ENCODE measurements around the gene ING4. TPM values are rescaled to one million over a fixed set of nuclear protein-coding genes. Genes with fewer than 3 reads are reported as not detected.

ING4 gene
- polyA plus RNA-seq, 6 donors from 2014 or later, result 93.5 to 139 (median 112) TPM

GRCh38 chr12:6641131-6641530 lies 21.8 kb downstream of the ING4 start:
- H3K9me3 Mint-ChIP-seq, result peaks cover 0 to 8% (median 0%) of the 10 kb centered on the region in 7 donors
- no peaks in the 10 kb centered on the region for H3K27me3 Mint-ChIP-seq
- peaks cover 64 to 77% (median 64%) of the 10 kb centered on the region in 3 donors for H3K4me1 Mint-ChIP-seq
- DNase-seq, result no peak
- peak overlapping the region in 2 of 8 donors; percentile 26 to 28 for H3K4me3 Mint-ChIP-seq
- no peak for ATAC-seq (ENCODE audit: low read depth in 2 of 2)
- H3K27ac Mint-ChIP-seq, result peak overlapping the region in 2 of 6 donors; percentile 24 to 73
- H3K36me3 Mint-ChIP-seq, result no peaks in the 10 kb centered on the region

GRCh38 chr12:6640497-6640896 lies 22.4 kb downstream of the ING4 start:
- ATAC-seq (ENCODE audit: low read depth in 2 of 2), result no peak
- Mint-ChIP-seq H3K36me3 (no peaks in the 10 kb centered on the region), H3K4me3 (peak overlapping the region in 1 of 8 donors; percentile 66), H3K4me1 (peaks cover 66 to 82% (median 69%) of the 10 kb centered on the region in 3 donors), H3K9me3 (peaks cover 0 to 8% (median 0%) of the 10 kb centered on the region in 7 donors), H3K27me3 (no peaks in the 10 kb centered on the region), H3K27ac (peak overlapping the region in 2 of 6 donors; percentile 75 to 83)
- no peak for DNase-seq

- Mint-ChIP-seq H3K9me3 (peaks cover 0 to 6% (median 0%) of the 10 kb centered on the region in 7 donors), H3K27ac (peak overlapping the region in 5 of 6 donors; percentile 14 to 98 (median 79)), H3K36me3 (no peaks in the 10 kb centered on the region), H3K27me3 (no peaks in the 10 kb centered on the region), H3K4me1 (peaks cover 65 to 85% (median 67%) of the 10 kb centered on the region in 3 donors), H3K4me3 (peak overlapping the region in 4 of 8 donors; percentile 31 to 87 (median 69))
- ATAC-seq (ENCODE audit: low read depth in 2 of 2) (no peak), DNase-seq (no peak)
These were observed 23.6 kb downstream of the ING4 start for GRCh38 chr12:6639151-6639801.

- H3K4me1 Mint-ChIP-seq, result peaks cover 59 to 85% (median 67%) of the 10 kb centered on the region in 3 donors
- no peaks in the 10 kb centered on the region for H3K27me3 Mint-ChIP-seq
- H3K36me3 Mint-ChIP-seq, result no peaks in the 10 kb centered on the region
- H3K4me3 Mint-ChIP-seq, result peak overlapping the region; percentile 31 to 87 (median 71)
- peak; percentile 57 for DNase-seq
- no peaks in the 10 kb centered on the region for H3K9me3 Mint-ChIP-seq
- peak; percentile 46 to 47 for ATAC-seq (ENCODE audit: low read depth in 2 of 2)
- peak overlapping the region; percentile 79 to 98 (median 92) for H3K27ac Mint-ChIP-seq
These were observed 24.6 kb downstream of the ING4 start for GRCh38 chr12:6638305-6638704.

GRCh38 chr12:6635856-6636531 lies 26.9 kb downstream of the ING4 start, which contains the start of gene LPAR5:
TSS of gene LPAR5 (minus strand) at chr12:6635959. CDS start at chr12:6621248, 14,711 bp downstream.
- peaks cover 6 to 7% of the 10 kb centered on the region in 2 donors for H3K36me3 Mint-ChIP-seq
- DNase-seq (peak; percentile 61), ATAC-seq (ENCODE audit: low read depth in 2 of 2) (peak; percentile 53 to 63)
- peaks cover 65 to 87% (median 82%) of the 10 kb centered on the region in 3 donors for H3K4me1 Mint-ChIP-seq
- H3K27me3 Mint-ChIP-seq, result no peaks in the 10 kb centered on the region
- peak within 1 kb of the TSS; percentile 84 to 98 (median 94) for H3K4me3 Mint-ChIP-seq
- H3K27ac Mint-ChIP-seq, result peak within 1 kb of the TSS; percentile 91 to 100 (median 96)
- H3K9me3 Mint-ChIP-seq, result no peaks in the 10 kb centered on the region

GRCh38 chr12:6635375-6635855 lies 27.5 kb downstream of the ING4 start:
- Mint-ChIP-seq H3K36me3 (peaks cover 6 to 11% of the 10 kb centered on the region in 2 donors), H3K4me1 (peaks cover 64 to 87% (median 86%) of the 10 kb centered on the region in 3 donors), H3K4me3 (peak overlapping the region; percentile 84 to 98 (median 94)), H3K9me3 (no peaks in the 10 kb centered on the region), H3K27me3 (no peaks in the 10 kb centered on the region), H3K27ac (peak overlapping the region; percentile 91 to 100 (median 95))
- DNase-seq (peak; percentile 57), ATAC-seq (ENCODE audit: low read depth in 2 of 2) (peak; percentile 22 to 36)

GRCh38 chr12:6632026-6632983 lies 30.6 kb downstream of the ING4 start:
- Mint-ChIP-seq H3K36me3 (peaks cover 6 to 11% of the 10 kb centered on the region in 2 donors), H3K9me3 (no peaks in the 10 kb centered on the region), H3K4me1 (peaks cover 56 to 82% (median 77%) of the 10 kb centered on the region in 3 donors), H3K27ac (peak overlapping the region; percentile 94 to 100 (median 99)), H3K27me3 (no peaks in the 10 kb centered on the region), H3K4me3 (peak overlapping the region; percentile 84 to 96 (median 94))
- peak; percentile 79 to 82 for ATAC-seq (ENCODE audit: low read depth in 2 of 2)
- peak; percentile 79 for DNase-seq

GRCh38 chr12:6631549-6631961 lies 31.4 kb downstream of the ING4 start:
- H3K4me3 Mint-ChIP-seq, result peak overlapping the region; percentile 84 to 96 (median 94)
- H3K36me3 Mint-ChIP-seq, result peaks cover 6 to 11% of the 10 kb centered on the region in 2 donors
- peak overlapping the region; percentile 94 to 100 (median 99) for H3K27ac Mint-ChIP-seq
- peaks cover 59 to 84% (median 80%) of the 10 kb centered on the region in 3 donors for H3K4me1 Mint-ChIP-seq
- no peaks in the 10 kb centered on the region for H3K27me3 Mint-ChIP-seq
- DNase-seq (no peak), ATAC-seq (ENCODE audit: low read depth in 2 of 2) (no peak)
- no peaks in the 10 kb centered on the region for H3K9me3 Mint-ChIP-seq

GRCh38 chr12:6630736-6631135 lies 32.2 kb downstream of the ING4 start:
- no peak for DNase-seq
- no peaks in the 10 kb centered on the region for H3K9me3 Mint-ChIP-seq
- peaks cover 54 to 84% (median 79%) of the 10 kb centered on the region in 3 donors for H3K4me1 Mint-ChIP-seq
- peak overlapping the region; percentile 67 to 100 (median 99) for H3K27ac Mint-ChIP-seq
- peaks cover 6 to 11% of the 10 kb centered on the region in 2 donors for H3K36me3 Mint-ChIP-seq
- no peaks in the 10 kb centered on the region for H3K27me3 Mint-ChIP-seq
- no peak for ATAC-seq (ENCODE audit: low read depth in 2 of 2)
- H3K4me3 Mint-ChIP-seq, result peak overlapping the region; percentile 84 to 96 (median 94)

GRCh38 chr12:6627616-6628015 lies 35.3 kb downstream of the ING4 start:
- peak; percentile 31 for DNase-seq
- Mint-ChIP-seq H3K27ac (peak overlapping the region; percentile 68 to 95 (median 88)), H3K4me3 (peak overlapping the region; percentile 37 to 90 (median 76)), H3K27me3 (no peaks in the 10 kb centered on the region), H3K9me3 (no peaks in the 10 kb centered on the region), H3K36me3 (peaks cover 6 to 11% of the 10 kb centered on the region in 2 donors), H3K4me1 (peaks cover 48 to 68% (median 64%) of the 10 kb centered on the region in 3 donors)
- peak; percentile 17 to 33 for ATAC-seq (ENCODE audit: low read depth in 2 of 2)

- Mint-ChIP-seq H3K9me3 (no peaks in the 10 kb centered on the region), H3K36me3 (peaks cover 0 to 11% of the 10 kb centered on the region in 2 donors), H3K27ac (peak overlapping the region; percentile 41 to 93 (median 83)), H3K4me1 (peaks cover 41 to 60% (median 56%) of the 10 kb centered on the region in 3 donors), H3K27me3 (no peaks in the 10 kb centered on the region), H3K4me3 (peak overlapping the region; percentile 17 to 90 (median 72))
- peak; percentile 44 for DNase-seq
- ATAC-seq (ENCODE audit: low read depth in 2 of 2), result peak; percentile 80 to 83
These were observed 36.1 kb downstream of the ING4 start for GRCh38 chr12:6626654-6627283.

- H3K27ac Mint-ChIP-seq, result peak overlapping the region in 5 of 6 donors; percentile 66 to 96 (median 73)
- no peak for ATAC-seq (ENCODE audit: low read depth in 2 of 2)
- H3K4me1 Mint-ChIP-seq, result peaks cover 41 to 51% (median 43%) of the 10 kb centered on the region in 3 donors
- no peaks in the 10 kb centered on the region for H3K27me3 Mint-ChIP-seq
- DNase-seq, result no peak
- H3K9me3 Mint-ChIP-seq, result peaks cover 0 to 2% (median 0%) of the 10 kb centered on the region in 7 donors
- H3K36me3 Mint-ChIP-seq, result peaks cover 4 to 16% of the 10 kb centered on the region in 2 donors
- peak overlapping the region in 3 of 8 donors; percentile 15 to 49 (median 23) for H3K4me3 Mint-ChIP-seq
These were observed 42.0 kb downstream of the ING4 start for GRCh38 chr12:6620885-6621274.

All from naive B cell (primary cell).